Subcutaneous adipose tissue (tissue), 4 donors: Measurements from ENCODE around the gene TNIP3. TPM values are rescaled to one million over a fixed set of nuclear protein-coding genes. Genes with fewer than 3 reads are reported as not detected.

Source experiments
- total RNA-seq, 4 donors: library from RNA; depleted of rRNA; stranded (reverse); fragments of >200 nt; gene quantifications; one replicate each; pipeline ENCODE4 v1.1.0, GENCODE V29; 2016
- TF ChIP-seq, protein P1 (sequence below): fragments of 450-650 bp; IDR thresholded peaks from one replicate; pipeline ENCODE4 v1.5.1; 2016; ENCODE audit warnings: low read depth, mild to moderate bottlenecking, control low read depth, antibody characterized with exemption, moderate library complexity

Gene TNIP3, protein sequence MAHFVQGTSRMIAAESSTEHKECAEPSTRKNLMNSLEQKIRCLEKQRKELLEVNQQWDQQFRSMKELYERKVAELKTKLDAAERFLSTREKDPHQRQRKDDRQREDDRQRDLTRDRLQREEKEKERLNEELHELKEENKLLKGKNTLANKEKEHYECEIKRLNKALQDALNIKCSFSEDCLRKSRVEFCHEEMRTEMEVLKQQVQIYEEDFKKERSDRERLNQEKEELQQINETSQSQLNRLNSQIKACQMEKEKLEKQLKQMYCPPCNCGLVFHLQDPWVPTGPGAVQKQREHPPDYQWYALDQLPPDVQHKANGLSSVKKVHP
- total RNA-seq, result under 1 TPM in 1 of 4 donors, not detected in 3; 0.34 TPM

DNA sequence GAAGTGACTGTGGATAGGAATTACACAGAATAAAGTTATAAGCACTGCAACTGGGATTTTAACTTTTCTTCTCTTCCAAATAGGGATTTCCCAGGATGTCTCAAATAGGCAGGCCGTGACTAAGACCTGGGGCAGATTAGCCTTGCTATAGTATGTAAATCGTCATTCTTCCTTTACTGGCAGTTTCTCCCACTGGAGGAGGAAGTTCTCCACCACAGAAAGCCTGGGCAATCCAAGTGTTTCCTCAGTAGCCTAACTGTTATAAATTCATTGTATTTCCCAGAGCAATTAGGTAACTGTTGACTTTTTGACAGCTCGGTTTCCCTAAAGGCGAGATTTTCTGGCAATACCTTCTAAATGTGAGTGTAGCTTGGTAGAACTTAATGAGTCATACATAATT lies at the start of gene TNIP3:
Gene TNIP3, minus strand, starts transcription at position 31 of the 400 bp plus-strand sequence. CDS start 196 bp downstream, outside the sequence.
- TF ChIP-seq, protein P1, sequence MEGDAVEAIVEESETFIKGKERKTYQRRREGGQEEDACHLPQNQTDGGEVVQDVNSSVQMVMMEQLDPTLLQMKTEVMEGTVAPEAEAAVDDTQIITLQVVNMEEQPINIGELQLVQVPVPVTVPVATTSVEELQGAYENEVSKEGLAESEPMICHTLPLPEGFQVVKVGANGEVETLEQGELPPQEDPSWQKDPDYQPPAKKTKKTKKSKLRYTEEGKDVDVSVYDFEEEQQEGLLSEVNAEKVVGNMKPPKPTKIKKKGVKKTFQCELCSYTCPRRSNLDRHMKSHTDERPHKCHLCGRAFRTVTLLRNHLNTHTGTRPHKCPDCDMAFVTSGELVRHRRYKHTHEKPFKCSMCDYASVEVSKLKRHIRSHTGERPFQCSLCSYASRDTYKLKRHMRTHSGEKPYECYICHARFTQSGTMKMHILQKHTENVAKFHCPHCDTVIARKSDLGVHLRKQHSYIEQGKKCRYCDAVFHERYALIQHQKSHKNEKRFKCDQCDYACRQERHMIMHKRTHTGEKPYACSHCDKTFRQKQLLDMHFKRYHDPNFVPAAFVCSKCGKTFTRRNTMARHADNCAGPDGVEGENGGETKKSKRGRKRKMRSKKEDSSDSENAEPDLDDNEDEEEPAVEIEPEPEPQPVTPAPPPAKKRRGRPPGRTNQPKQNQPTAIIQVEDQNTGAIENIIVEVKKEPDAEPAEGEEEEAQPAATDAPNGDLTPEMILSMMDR, result no peak

DNA sequence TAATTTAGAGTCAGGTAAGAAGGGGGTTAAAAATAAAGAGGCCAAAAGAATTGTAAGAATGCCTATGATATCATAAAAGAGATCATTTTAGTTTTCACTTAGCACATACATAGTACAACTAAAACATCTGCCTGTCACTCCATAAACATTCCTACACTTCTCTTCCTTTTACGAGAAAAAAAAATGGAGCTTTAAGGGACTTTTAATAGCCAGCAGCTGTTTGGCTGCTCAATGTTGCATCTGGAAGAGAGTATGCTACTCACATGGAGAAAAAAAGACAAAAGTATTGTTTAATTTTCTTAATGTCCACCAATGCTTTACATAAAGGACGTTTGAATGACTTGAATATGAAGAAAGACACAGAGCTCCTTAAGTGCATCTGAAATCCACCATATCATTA lies 48.7 kb upstream of the TNIP3 start:
- TF ChIP-seq, protein P1, result no peak

DNA sequence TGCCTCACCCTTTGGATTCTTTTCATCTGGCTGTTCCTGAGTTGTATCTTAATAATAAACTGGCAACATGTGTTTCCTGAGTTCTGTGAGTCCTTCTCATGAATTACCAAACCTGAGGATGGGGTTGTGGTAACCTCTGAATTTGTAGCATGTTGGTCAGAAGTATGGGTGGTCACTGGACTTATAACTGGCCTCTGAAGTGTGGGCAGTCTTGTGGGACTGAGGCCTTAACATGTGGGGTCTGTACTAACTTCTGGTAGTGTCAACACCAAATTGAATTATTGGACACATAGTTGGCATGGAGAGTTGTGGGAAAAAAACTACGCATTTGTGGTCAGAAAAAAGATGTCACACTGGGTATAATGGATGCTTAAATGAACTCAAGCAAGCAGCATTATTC lies 45.0 kb upstream of the TNIP3 start:
- TF ChIP-seq, protein P1, result no peak

DNA sequence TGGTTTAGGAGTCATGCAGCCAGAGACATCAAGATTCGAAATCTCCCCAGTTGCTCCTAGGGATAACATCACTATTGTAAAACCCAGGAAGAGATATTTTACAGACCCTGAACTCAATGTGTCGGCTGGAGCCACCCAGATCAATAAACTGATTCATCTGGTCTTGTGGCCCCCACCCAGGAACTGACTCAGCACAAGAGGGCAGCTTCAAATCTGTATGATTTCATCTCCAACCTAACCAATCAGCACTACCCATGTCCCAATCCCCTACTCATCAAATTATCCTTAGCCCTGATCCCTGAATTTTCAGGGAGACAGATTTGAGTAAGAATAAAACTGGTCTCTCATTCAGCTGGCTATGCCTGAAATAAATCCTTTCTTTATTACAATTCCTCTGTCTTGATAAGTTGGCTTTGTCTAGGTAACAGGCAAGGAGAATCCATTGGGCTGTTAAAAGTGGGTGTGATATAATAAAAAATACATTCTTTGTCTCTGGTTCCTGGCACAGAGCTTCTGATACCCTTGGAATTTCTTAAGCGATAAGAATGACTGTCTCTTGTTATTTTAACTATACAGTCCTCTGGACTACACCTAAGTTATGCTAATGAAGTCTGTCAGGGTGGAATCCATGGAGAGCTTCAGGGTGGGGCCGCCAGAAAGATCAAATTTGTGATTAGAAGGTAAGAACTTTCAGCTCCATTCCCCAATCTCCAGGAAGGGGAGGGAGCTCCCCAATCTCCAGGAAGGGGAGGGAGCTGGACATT lies 44.3 kb upstream of the TNIP3 start:
- TF ChIP-seq, protein P1, result no peak

DNA sequence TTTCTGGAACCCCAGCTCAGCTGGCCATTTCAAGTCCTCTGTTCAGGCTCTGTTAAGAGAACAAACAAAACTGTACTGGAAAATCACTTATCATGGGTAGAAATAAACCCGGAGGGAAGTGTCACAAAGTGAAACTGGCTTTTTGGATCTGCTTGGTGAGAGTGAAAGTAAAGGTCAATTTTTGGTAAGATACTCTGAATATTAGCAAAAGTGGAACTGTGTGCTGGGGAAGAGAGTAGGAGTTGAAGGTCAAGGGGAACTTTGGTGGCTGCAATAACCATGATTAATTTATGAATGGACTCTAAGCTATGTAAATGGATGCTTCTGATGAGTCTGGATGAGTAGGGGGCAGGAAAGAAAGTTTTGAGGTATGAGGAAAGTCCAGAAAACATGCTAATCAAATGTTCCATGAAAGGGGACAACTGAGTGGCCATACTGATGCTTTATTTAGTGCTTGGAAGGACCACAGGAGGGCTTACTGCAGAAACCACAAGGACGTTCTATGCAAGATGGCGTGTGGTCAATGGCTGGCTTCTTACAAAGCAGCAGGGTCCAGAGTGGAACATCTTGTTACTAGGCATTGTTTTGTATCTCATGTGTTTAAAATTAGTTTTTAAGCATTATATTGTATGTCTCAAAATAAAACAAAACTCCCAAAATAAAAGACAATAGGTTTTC lies 36.8 kb upstream of the TNIP3 start:
- TF ChIP-seq, protein P1, result no peak

DNA sequence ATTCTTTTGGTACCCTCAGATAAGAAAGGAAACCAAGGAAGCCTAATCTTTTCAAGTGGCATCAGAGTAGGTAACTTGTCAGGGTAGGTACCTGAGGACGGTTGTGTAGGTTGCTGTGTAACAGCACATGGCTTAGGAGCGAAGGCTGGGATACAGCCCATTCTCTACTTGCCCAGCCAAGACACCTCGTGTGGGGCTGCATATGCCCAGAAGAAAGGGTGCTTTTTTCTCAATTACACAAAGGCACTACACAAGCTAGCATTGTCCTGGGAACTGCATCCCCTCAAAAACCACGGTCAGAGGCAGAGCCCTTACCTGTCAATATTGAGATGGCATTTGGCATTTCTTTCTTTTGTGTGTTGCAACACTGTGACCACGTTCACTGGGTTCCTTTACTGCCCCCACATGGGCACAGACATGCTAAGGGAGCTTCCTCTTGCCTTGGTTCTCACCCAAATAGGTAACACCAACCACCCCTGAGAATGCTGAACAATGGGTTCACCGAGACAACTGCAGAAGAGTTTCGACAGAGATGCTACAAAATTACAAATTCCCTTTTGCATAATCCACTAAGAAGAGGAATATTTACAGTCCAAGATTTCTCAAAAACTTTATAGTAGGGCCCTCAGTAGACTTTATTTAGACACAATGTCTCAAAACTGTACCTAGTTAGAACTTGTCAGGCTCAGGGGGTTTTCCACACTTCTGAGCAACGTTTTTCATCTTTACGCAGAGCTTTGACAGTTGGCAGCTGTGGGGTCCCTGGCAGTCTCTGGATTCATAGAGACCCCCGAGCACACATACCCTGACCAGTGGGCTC lies 35.8 kb upstream of the TNIP3 start:
- TF ChIP-seq, protein P1, result no peak
